ENCODE measurements around the gene RRM2.

RRM2 gene

GRCh38 chr2:10175441-10175840, 52.9 kb downstream of the RRM2 start:
- no peak for DNase-seq

- DNase-seq: no peak
Observed at GRCh38 chr2:10178751-10179150, 56.2 kb downstream of the RRM2 start.

- no peak for DNase-seq
Observed at GRCh38 chr2:10179422-10179821, 56.9 kb downstream of the RRM2 start.

GRCh38 chr2:10180229-10180628, 57.7 kb downstream of the RRM2 start:
- no peak for DNase-seq

Data from CD4-positive, alpha-beta T cell treated with Interleukin-10 for 1 hour (primary cell).